Neuron (in vitro differentiated cells): ENCODE measurements around the gene S100P.
"Not testable (repeated sequence)": the region's sequence is repeated elsewhere in the genome, so short reads cannot be mapped to it uniquely, and the experiment has no call there.

Experiments used
- H2AFZ ChIP-seq: one replicate; pipeline ENCODE4 v1.6.1; 2013; ENCODE audit warnings: low read depth, mild to moderate bottlenecking, inconsistent platforms, low read length, moderate library complexity
- H3K27me3 ChIP-seq: one replicate; pipeline ENCODE4 v1.6.1; 2013; ENCODE audit warnings: low read length; ENCODE audit not compliant: insufficient read depth
- H3K36me3 ChIP-seq: one replicate; pipeline ENCODE4 v1.6.1; 2013; ENCODE audit warnings: low read length; ENCODE audit not compliant: insufficient read depth
- H3K4me1 ChIP-seq: one replicate; pipeline ENCODE4 v1.6.1; 2013; ENCODE audit warnings: low read length; ENCODE audit not compliant: insufficient read depth
- H3K4me3 ChIP-seq: 2 replicates; pipeline ENCODE4 v1.5.1; 2013; ENCODE audit warnings: mild to moderate bottlenecking, low read length, moderate library complexity
- H3K9me3 ChIP-seq: one replicate; pipeline ENCODE4 v1.6.1; 2013; ENCODE audit warnings: low read length

Gene S100P

GRCh38 chr4:6693231-6694176 lies at the start of gene S100P:
Gene S100P (plus strand): TSS chr4:6693878. CDS start chr4:6693933, 55 bp downstream.
- no peak within 1 kb of the TSS for H2AFZ ChIP-seq
- no peak within 1 kb of the TSS for H3K4me3 ChIP-seq
- no peaks in the 10 kb centered on the region for H3K9me3 ChIP-seq
- peaks cover 7% of the 10 kb centered on the region for H3K4me1 ChIP-seq
- H3K36me3 ChIP-seq: no peaks in the 10 kb centered on the region
- H3K27me3 ChIP-seq: no peaks in the 10 kb centered on the region

GRCh38 chr4:6644792-6645530 lies 48.7 kb upstream of the S100P start:
- peaks cover 23% of the 10 kb centered on the region for H3K4me1 ChIP-seq
- H3K27me3 ChIP-seq: no peaks in the 10 kb centered on the region
- H3K4me3 ChIP-seq: no peak overlapping the region
- no peaks in the 10 kb centered on the region for H3K9me3 ChIP-seq
- peaks cover 21% of the 10 kb centered on the region for H3K36me3 ChIP-seq
- no peak overlapping the region for H2AFZ ChIP-seq

- no peaks in the 10 kb centered on the region for H3K27me3 ChIP-seq
- no peak overlapping the region for H3K4me3 ChIP-seq
- no peaks in the 10 kb centered on the region for H3K9me3 ChIP-seq
- peaks cover 15% of the 10 kb centered on the region for H3K4me1 ChIP-seq
- H2AFZ ChIP-seq: no peak overlapping the region
- peaks cover 17% of the 10 kb centered on the region for H3K36me3 ChIP-seq
Observed at GRCh38 chr4:6647169-6647568, 46.5 kb upstream of the S100P start.

- H3K9me3 ChIP-seq: no peaks in the 10 kb centered on the region
- no peaks in the 10 kb centered on the region for H3K27me3 ChIP-seq
- H2AFZ ChIP-seq: no peak overlapping the region
- H3K36me3 ChIP-seq: peaks cover 11% of the 10 kb centered on the region
- peaks cover 10% of the 10 kb centered on the region for H3K4me1 ChIP-seq
- no peak overlapping the region for H3K4me3 ChIP-seq
Observed at GRCh38 chr4:6647582-6648230, 46.0 kb upstream of the S100P start.

GRCh38 chr4:6649216-6649615 lies 44.5 kb upstream of the S100P start:
- H2AFZ ChIP-seq: no peak overlapping the region
- H3K36me3 ChIP-seq: no peaks in the 10 kb centered on the region
- no peaks in the 10 kb centered on the region for H3K4me1 ChIP-seq
- H3K9me3 ChIP-seq: no peaks in the 10 kb centered on the region
- H3K27me3 ChIP-seq: no peaks in the 10 kb centered on the region
- H3K4me3 ChIP-seq: no peak overlapping the region

GRCh38 chr4:6654211-6654610 lies 39.5 kb upstream of the S100P start:
- H3K4me3 ChIP-seq, H3K9me3 ChIP-seq, H3K27me3 ChIP-seq, H2AFZ ChIP-seq, H3K36me3 ChIP-seq, H3K4me1 ChIP-seq: not testable (repeated sequence)

GRCh38 chr4:6655291-6655690 lies 38.4 kb upstream of the S100P start:
- H3K27me3 ChIP-seq, H3K36me3 ChIP-seq, H2AFZ ChIP-seq, H3K4me3 ChIP-seq, H3K9me3 ChIP-seq, H3K4me1 ChIP-seq: not testable (repeated sequence)

- Histone ChIP-seq H3K27me3 (no peaks in the 10 kb centered on the region), H3K36me3 (no peaks in the 10 kb centered on the region), H3K4me3 (no peak overlapping the region), H3K4me1 (no peaks in the 10 kb centered on the region), H2AFZ (no peak overlapping the region), H3K9me3 (peaks cover 7% of the 10 kb centered on the region)
Observed at GRCh38 chr4:6655924-6656323, 37.8 kb upstream of the S100P start.

- Histone ChIP-seq H3K36me3 (no peaks in the 10 kb centered on the region), H3K4me1 (no peaks in the 10 kb centered on the region), H2AFZ (no peak overlapping the region), H3K9me3 (peaks cover 7% of the 10 kb centered on the region), H3K4me3 (no peak overlapping the region), H3K27me3 (no peaks in the 10 kb centered on the region)
Observed at GRCh38 chr4:6657242-6658208, 36.2 kb upstream of the S100P start.

GRCh38 chr4:6658209-6658595 lies 35.5 kb upstream of the S100P start:
- Histone ChIP-seq H3K9me3 (peaks cover 7% of the 10 kb centered on the region), H3K4me3 (no peak overlapping the region), H3K36me3 (no peaks in the 10 kb centered on the region), H2AFZ (no peak overlapping the region), H3K4me1 (no peaks in the 10 kb centered on the region), H3K27me3 (no peaks in the 10 kb centered on the region)

- Histone ChIP-seq H3K36me3 (no peaks in the 10 kb centered on the region), H3K4me1 (no peaks in the 10 kb centered on the region), H3K27me3 (no peaks in the 10 kb centered on the region), H2AFZ (no peak overlapping the region), H3K4me3 (no peak overlapping the region), H3K9me3 (peaks cover 7% of the 10 kb centered on the region)
Observed at GRCh38 chr4:6658597-6659075, 35.0 kb upstream of the S100P start.

GRCh38 chr4:6659897-6660296 lies 33.8 kb upstream of the S100P start:
- peaks cover 9% of the 10 kb centered on the region for H3K9me3 ChIP-seq
- H3K4me3 ChIP-seq: no peak overlapping the region
- no peaks in the 10 kb centered on the region for H3K36me3 ChIP-seq
- H3K4me1 ChIP-seq: no peaks in the 10 kb centered on the region
- H3K27me3 ChIP-seq: no peaks in the 10 kb centered on the region
- no peak overlapping the region for H2AFZ ChIP-seq
